ENCODE data around the gene RHCE. TPM values are rescaled to one million over a fixed set of nuclear protein-coding genes. Genes with fewer than 3 reads are reported as not detected.
"Not testable (repeated sequence)": the region's sequence is repeated elsewhere in the genome, so short reads cannot be mapped to it uniquely, and the experiment has no call there.

The RHCE gene
- total RNA-seq, 1 donor from 2014 or later, result 0.40 TPM

DNA sequence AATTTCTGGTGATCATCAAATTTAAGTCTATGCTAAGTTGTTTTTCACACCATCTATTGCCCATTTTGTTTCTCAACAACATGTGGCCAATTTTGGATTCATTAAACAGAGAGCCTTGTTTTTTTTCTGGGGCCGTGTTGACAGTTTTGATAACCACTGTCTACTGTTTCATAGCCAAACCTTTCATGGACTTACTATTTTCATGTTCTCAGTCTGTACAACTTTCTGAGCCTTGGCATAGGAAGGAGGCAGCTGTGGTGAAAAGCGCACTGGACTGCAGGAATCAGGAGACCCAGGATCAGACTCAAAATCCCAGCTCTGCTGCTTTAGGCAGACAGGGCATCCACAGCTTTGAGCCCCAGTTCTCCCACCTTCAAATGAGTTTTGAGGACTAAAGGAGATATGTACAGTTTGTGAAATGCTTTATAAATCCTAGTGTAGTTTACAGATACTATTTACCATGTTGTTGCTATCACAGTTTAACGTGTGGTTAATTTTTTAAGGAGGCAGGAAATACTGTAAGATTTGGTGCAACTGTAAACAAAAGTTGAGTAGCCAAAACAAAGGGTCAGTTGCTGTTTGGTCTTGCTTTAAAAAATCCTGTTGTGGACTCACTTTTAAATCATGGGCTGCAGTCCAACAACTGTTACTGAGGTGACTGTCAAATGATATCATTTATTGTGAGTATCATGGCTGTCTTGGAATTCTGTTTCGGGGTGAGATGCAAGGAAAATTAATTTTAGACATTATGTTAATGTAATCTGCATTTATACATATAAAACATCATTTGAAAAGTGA lies 13.0 kb upstream of the RHCE start:
- no peak for DNase-seq (ENCODE audit: low read depth, low spot score)

DNA sequence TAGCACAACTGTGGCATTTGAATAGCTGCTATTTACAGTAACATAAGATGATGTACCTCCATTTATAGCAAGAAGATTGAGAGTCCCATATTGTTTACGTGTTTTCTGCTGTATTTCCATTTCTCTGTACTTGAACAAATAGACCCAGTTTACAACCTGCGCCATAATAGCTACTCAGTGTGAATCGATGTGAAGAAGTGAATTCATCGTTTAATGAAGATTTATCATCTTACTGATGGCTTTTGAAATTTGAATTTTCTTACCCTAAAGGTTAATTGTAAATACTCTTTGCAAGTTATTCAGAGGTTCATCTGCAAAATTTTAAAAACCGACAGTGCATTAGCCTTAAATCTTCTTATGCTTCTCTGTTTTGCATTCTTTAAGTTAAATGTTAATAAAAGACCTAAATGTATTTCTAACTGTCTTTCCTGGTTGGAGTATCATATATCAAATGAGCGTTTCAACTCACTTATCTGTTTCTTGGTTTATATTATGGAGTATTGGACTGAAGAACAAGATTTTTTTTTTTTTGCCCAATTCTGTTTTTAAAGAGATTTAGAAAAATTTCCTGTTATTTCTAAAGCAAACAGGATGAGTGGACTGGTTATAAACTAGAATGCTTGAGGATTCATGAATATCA lies 12.2 kb upstream of the RHCE start:
- no peak for DNase-seq (ENCODE audit: low read depth, low spot score)

DNA sequence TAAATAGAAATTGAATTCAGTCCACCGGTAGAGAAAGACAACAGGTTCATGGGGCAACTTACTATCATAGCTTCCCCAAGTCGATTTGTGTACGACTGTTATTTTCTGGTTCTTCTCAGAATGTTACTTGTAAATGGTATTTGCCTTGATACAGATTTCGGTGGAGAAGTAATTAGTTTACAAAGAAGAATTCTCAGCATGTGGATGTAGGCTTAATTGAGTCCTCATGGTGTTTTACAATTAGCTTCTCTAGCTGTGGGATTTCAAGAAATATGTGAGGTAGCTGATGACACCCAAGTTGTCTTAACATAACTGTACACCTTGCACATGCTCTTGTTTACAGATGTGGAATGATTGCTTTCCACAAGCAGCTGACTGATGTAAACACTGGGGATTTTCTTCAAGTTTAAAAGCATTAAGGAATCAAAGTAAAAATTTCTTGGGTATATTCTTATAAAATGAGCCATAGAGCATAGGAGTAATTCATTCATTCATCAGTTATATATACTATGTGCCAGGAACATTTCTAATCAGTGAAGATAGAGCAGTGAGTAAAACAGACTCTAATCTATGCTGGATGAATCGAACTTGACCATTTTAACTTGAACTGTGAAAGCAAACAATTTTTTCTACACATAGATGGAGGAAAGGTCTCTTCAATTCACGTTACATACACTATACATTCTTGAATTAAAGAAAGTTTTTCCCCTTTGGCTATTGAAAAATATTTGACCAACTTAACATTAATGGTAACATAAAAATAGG lies 11.5 kb upstream of the RHCE start:
- DNase-seq (ENCODE audit: low read depth, low spot score), result no peak

DNA sequence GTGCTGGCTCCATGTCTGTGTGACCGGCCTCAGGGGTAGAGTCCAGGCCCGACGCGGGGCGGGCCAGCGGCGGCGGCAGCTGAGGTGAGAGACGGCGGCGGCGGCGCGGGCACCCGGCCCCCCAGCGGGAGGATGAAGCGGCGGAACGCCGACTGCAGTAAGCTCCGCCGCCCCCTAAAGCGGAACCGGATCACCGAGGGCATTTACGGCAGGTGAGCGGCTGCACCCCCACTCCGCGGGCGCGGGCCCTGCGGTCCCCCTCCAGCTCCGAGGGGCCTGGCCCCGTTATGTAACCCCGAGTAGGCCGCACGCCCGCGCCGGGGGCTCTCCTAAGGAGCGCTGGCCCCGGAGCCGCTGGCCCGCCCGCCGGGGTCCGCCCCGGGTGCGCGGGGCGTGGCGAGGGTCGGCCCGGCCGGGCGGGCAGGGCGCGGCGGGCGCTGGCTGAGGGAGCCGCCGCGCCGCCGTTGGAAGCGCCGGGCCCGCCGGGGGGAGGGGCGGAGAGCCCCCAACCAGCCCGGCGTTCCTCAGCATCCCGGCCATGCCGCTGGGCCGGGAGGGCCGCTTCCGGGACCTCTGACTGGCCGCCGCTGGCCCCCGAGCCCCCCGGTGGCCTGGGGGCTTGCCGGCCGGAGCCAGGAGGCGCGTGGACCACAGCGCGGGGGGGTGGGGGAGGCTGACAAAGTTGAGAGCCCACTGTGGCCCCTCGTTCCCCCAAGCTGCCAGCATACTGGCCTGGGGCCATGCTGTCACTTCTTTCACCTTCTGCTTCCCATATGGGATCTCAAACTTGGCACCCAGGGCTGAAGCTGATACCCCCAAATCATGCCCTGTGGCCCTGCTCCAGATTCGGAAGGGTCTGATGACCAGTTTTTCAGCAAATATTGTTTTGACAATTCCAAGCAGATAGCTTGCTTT lies 10.6 kb upstream of the RHCE start:
- no peak for DNase-seq (ENCODE audit: low read depth, low spot score)

DNA sequence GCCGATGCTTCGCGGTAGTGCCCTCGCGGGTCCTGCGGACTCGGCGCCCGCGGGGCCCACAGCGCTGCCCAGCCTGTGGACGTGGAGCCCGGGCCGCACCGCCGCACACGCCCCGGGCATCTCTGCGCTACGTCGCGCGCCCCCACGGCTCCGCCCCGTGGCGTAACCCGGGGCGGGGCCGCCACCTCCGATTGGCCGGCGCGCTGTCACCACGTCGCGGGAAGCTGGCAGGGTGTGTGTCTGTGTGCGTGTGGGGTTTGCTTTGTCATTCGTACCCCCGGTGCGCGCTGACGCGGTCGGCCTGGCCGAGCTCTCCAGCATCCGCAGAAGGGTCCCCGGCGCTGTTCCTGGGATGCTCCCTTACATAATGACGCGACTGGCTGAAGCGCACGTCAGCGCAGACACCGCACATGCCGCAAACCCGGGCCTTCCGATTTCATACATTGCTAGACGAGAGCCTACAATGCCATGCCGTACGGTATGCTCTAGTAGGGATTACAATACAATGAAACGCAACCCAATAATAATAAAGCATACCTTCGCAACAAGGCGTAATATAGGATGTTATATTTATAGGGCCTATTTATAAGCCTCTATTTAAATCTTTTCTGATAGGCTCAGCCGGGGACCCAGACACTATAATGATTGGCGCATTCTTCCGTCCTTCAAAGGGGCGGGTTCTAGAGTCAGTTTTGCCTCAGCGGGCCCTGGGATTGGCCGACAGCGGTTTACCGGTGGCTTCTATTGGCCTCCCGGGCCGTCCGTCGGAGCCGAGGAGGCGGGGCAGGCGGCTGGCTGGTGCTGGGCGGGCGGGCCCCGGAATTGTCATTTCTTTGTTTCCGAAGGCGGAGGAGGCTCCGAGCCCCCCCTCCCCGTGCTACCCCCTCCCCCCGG lies 9.7 kb upstream of the RHCE start, which contains the start of gene MACO1:
Gene MACO1, plus strand, starts transcription at position 825 of the 894 bp plus-strand sequence. CDS start 202 bp downstream, outside the sequence.
- peak; percentile 85 for DNase-seq (ENCODE audit: low read depth, low spot score)

DNA sequence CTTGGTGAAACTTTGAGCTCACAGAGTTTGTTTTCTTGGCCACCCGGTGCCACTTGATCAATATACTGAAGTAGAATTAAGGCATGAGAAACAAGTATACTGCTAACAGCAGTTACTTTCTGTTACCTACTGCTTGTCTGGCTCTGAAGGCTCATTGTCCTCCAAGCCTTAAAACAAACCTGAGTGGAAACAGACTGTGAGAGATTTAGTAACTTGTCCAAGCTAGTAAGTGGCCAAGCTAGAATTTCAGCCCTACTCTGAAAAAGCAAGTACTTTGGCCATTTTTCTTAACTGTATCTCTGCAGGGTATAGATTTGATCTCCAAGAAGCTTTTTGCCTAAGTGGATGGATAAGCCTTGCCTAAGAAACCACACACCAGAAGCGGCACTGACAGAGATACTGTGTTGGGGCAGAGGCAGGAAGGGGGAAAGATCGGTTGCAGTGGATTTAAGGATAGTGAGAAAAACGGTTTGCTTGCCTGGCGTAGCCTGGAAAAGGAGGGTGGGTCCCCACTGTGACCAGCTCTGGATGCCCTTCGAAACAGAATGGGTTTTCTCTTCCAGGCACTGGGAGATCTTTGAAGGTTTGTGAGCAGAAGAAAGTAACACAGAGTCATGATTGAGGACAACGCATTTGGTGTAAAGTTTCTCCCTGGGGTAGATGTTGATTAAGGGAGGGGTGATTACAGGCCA lies 8.0 kb upstream of the RHCE start:
- DNase-seq (ENCODE audit: low read depth, low spot score), result no peak

DNA sequence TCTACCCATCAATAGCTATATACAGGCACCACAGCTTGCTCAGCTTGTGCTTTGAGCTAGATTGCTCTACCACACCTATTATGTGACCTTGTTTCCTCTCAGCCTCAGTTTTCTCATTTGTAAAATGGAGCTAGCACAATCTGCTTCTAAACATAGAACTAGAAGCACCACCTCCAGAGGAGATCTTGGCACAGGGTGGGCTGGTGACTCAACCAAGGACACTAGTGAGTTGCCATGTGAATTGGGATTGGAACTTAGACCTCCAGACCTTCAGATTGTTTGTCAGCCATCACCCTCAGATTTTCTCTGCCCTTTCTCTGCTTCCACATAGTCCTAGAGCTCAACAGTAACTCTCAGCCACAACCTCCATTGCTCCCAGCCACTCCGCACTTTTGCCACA lies 7.1 kb upstream of the RHCE start:
- DNase-seq (ENCODE audit: low read depth, low spot score), result no peak

DNA sequence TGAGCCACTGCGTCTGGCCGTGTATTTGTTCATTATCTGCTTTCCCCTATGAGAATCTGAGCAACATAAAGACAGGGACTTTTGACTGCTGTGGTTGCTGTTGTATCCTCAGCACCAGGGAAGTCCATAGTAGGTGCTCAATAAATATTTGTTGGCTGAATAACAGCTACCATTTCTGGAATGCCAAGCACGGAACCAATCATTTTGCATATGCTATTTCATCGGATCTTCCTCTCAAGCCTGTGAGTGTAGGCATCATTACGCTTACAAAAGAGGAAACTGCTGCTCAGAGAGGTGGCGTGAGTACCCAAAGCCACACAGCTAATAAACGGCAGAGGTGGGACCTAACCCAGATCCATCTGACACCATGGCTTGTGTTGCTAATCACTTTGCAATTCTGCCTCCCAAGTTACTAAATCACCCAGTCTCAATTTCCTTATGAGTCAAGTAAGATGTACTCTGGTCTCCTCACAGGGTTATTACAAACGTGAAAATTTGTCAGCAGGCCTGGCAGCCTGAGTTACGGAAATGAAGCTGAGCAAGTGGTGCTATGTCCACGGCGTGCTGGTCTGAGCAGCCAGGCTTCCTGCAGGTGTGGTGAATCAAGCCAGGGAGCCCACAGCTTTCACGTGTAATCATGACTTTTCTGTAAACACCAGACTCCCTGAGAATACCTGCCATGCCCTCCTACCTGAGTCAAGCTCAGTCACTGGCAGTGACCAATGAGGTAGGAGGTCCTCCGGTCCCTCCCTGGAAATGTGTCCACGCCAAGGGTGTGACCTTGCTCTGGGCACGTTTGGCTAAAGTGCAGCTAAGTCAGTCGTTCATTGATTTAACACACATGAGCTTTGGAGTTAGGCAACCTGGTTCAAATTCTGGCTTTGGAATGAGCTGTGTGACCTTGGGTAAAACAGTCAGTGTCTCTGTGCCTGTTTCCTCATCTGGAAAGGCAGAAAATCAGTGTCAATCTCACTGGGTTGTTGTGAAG lies 4.8 kb upstream of the RHCE start:
- no peak for DNase-seq (ENCODE audit: low read depth, low spot score)

DNA sequence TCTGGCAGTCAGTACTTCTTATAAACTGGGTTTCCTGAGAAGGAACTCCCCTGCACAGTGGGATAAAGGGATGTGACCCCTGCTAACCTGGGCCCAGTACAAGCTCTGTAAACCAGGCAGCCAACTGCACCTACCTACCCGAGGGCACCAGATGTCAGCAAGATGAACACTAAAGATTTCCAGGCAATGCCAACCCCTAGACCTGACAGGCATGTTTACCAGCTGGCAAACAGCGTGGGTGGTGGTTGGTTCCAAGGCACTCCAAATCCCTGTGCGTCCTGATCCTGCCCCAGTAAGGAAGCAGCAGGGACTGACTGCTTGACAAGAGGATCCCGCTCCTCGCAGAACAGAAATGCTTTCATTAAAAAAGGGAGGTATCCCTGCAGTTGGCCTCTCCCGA lies 2.6 kb upstream of the RHCE start:
- DNase-seq (ENCODE audit: low read depth, low spot score), result not testable (repeated sequence)

DNA sequence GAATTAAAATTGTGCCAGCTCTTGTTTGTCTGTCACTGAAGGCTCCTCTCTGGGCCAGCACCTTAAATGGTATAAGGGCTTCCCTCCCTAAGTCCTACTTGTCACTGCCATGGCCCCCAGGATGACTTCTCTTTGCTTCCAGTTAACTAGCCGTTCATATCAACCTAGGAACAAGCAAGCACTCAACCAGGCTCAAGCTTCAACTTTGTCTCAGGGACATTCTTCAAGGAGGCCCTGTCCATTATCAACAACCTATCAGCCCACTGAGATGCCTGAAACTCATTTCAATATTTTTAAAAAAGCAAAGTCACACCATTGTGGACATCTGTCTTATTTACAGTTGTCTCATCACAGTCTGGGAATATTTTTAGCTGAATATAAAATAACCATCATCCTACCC lies 1.3 kb downstream of the RHCE start:
- not testable (repeated sequence) for DNase-seq (ENCODE audit: low read depth, low spot score)

DNA sequence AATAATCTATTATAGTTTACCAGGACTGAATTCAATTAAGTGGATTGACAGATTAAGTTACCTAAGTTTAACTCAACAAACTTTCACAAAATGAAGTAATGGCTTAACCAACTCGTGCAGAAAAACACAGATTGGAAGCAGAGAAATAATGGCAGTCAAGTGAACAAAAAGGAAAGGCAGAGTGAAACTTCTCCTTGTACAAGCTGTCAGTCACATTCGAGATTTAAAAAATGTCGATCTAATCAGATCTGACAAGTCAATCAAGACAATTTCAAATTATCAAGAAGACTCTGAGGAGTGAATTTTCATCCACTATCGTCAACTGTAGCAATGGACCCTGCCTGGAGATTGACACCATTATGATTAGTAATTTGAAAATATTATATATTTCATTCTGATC lies 3.3 kb downstream of the RHCE start:
- not testable (repeated sequence) for DNase-seq (ENCODE audit: low read depth, low spot score)

DNA sequence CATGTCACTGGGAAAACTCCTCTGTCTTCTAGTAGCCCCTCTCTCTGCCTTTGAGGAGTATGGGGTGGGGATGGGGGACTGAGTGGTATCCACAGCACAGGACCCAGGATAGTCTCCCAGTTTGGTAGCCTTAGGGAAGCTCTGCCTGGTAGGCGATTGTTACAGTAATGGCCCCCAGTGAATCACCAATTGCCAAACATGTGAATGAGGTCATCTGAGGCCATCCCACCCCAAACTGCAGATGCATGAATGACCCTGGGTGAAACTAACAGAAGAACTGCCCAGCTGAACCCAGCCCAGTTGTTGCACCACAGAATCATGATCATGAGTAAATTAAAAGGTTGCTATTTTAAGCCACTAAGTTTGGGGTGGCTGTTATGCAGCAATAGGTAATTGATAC lies 6.0 kb downstream of the RHCE start:
- not testable (repeated sequence) for DNase-seq (ENCODE audit: low read depth, low spot score)

DNA sequence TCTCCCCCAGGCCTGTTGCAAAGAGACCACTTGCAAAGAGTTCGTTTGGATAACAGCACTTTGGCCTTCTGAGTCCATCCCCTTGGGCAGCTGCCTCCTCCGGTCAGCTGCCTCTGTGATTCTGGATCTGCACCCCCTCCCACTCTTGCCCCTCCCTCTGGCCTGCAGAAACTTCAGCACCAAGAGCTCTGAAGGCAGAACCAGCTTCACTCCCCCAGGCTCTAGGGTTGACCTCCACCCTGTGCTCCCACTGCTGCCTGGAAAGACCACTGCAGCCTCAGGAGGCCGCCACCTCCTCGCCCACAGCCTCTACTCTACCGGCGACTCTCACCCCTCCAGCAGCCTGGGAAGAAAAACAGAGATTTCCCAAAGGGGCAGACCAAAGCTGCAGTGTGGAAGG lies 6.5 kb downstream of the RHCE start:
- not testable (repeated sequence) for DNase-seq (ENCODE audit: low read depth, low spot score)

DNA sequence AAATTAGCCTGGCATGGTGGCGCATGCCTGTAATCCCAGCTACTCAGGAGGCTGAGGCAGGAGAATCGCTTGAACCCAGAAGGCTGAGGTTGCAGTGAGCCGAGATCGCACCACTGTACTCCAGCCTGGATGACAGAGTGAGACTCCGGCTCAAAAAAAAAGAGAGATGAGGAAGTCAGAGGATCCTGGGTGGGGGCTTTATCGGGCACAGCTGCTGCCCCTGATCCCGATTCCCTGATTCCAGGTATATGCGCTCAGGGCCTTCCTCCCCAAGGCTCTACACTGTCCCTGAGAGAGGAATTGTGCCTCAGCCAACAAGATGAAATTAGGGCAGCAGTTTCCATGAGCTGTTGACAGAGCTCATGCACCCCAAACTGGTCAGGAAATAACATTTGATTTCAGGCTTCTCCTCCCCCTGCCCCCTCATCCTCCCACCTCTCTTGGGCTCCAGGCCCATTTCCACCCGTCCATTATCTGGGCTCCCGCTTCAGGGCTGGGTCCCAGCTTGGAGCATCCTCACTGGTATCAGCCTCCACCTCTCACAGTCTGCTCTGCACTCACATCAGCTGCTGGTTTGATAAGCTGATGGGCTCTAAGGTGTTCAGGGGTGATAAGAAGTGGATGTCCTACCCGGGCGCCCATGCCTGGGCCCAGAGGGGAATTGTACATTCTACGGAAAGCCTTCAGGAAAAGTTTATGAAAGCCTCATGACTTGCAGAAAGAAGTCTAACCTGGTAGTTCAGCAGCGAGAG lies 7.6 kb downstream of the RHCE start:
- DNase-seq (ENCODE audit: low read depth, low spot score), result not testable (repeated sequence)

DNA sequence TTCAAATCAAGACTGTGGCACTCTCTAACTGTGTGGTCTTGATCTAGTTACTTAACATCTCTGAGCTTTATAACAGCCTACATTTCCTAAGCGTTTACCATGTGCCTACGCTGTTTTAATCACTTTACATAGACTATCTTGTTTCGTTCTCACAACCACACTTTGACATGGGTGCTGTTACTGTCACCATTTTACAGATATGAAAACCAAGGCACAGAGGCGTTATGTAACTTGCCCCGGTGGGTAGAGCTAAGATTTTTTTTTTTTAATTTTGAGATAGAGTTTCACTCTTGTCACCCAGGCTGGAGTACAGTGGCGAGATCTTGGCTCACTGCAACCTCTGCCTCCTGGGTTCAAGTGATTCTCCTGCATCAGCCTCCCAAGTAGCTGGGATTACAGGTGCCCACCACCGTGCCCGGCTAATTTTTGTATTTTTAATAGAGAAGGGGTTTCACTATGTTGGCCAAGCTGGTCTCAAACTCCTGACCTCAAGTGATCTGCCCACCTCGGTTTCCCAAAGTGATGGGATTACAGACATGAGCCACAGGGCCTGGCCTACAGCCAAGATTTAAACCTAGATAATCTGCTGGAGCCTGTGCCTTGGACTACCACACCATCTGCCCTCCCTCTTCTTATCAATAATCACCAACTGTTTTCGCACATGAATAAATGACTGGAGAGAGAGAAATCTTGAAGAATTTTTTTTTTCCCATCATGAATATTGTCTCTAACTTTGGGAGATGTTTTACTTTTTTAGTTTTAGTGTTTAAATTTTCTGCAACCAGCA lies 10.8 kb downstream of the RHCE start:
- not testable (repeated sequence) for DNase-seq (ENCODE audit: low read depth, low spot score)

DNA sequence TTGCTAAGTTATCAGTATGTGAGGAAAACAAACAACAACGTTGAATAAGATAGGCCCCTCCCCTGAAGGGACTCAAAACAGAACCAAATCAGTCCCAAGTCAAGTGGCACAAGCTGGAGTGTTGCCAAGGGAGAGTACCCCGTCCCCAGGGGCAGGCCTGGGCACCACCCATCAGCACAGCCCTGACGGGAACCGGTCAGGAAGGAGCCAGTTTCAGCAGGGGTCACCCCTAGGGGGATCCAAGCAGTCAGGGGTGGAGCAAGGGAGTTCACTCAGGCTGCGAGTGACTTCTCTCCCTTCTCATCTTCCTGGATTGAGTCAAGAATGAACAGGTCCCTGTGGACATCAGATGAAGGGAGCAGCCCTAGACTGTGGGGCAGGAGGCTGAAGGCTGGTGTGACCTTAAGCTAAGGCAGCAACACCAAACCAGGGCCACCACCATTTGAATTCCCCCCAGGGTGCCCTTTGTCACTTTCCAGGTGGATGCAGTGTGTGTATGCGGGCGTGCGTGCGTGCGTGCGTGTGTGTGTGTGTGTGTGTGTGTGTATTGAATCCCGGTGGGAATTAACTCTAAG lies 14.8 kb downstream of the RHCE start:
- not testable (repeated sequence) for DNase-seq (ENCODE audit: low read depth, low spot score)

Measured in pulmonary artery endothelial cell (primary cell).